ENCODE results near the gene DAND5. TPM values are rescaled to one million over a fixed set of nuclear protein-coding genes. Genes with fewer than 3 reads are reported as not detected.

Gene DAND5
- total and polyA plus RNA-seq, 9 of the 15 experiments (the other 6 are each of a cell fraction or from before 2014, with no cell fraction given) = 0.22 to 0.83 (median 0.60) TPM

DNA sequence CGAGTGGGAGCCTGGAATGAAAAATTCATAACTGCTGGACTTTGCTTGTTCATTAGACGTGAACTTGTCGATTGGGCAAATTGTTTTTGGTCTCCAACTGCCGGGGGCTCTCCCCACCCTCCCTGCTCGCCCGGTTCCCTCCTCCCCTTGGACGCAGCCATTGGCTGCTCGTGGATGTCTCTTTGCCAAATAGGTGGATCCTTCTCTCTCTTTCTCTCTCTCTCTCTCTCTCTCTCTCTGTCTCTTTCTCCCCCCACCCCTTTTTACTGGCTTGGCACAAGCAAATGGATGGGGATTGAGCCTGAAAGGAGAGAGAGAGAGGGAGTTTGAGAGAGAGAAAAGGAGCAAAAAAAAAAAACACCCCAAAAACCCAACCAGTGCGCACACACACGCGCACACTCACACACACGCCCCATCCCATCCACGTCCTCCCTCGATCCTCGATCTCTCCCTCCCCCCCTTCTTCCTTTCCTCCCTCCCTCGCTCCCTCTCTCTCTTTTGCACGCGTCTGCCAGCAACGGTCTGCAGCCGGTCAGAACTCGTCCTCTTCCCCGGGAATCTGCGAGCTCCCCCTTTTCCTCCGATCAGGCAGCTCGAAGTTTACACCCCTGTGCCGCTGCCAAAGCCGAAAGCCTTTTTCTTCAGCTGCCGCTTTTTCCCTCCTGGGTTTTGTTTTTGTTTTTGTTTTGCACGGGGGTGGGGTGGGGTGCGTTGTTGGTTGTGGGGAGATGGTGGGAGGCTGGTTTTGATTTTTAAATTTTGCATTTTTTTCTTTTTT lies 53.7 kb downstream of the DAND5 start:
- ATAC-seq (peak; percentile 79), DNase-seq (ENCODE audit: extremely low read depth in 1 of 4, low spot score in 3 of 4) (peak; percentile 68 to 76 (median 72)), FAIRE-seq (peak; percentile 76)
- Histone ChIP-seq H2AFZ (ENCODE audit: low read depth, low read length) (peak overlapping the region; percentile 80), H3K27ac (ENCODE audit: extremely low read depth, low read depth, low read length) (peak overlapping the region; percentile 62), H3K4me3 (peak overlapping the region; percentile 41), H3K9me1 (ENCODE audit: control insufficient read depth, insufficient read depth, low read length) (no peaks in the 10 kb centered on the region), H4K20me1 (replicated peaks; ENCODE audit: control insufficient read depth, insufficient read depth, low read length) (no peaks in the 10 kb centered on the region), H3K36me3 (ENCODE audit: control insufficient read depth, insufficient read depth, low read length) (peaks cover 33% of the 10 kb centered on the region; the same call in 1 of the 3 replicates), H3K79me2 (ENCODE audit: control insufficient read depth, insufficient read depth, low read length) (peaks cover 60% of the 10 kb centered on the region), H3K4me1 (replicated peaks in 1 of 2; ENCODE audit: control insufficient read depth in 2 of 2, insufficient read depth in 2 of 2, low read length in 2 of 2) (peaks cover 22 to 40% of the 10 kb centered on the region in 2 experiments; a peak in 4 of 5 replicates), H3K9me3 (replicated peaks; ENCODE audit: control insufficient read depth, insufficient read depth, low read depth, low read length) (no peaks in the 10 kb centered on the region), H3K27me3 (ENCODE audit: control insufficient read depth in 2 of 2, insufficient read depth in 2 of 2, low read length in 2 of 2) (no peaks in the 10 kb centered on the region), H3K4me2 (ENCODE audit: insufficient read depth, low read length) (peak overlapping the region; percentile 63), H3K9ac (ENCODE audit: insufficient read depth in 1 of 2, low read depth in 2 of 2, low read length in 2 of 2) (peak overlapping the region; percentile 50 to 89; a peak in 3 of 4 replicates)
- in situ Hi-C loops (cut with MboI) = no loop called here
- ChIA-PET CTCF (ENCODE audit: low intra/inter-chr PET ratio) (interaction anchor here (0.7 kb wide), 1 partner anchor 1132 kb away, joined by 3 read pairs; no protein-coding TSS in a partner anchor), POLR2A (interaction anchor here (0.7 to 2.3 kb wide), 4 partner anchors 7 to 19 kb away, joined by 3 to 10 read pairs (median 4); no protein-coding TSS in a partner anchor)
- 29% methylated on average over 18 of the region's 30 CpGs for WGBS (ENCODE audit: insufficient coverage, low coverage, missing lambda C conversion rate)
- intact Hi-C loops (cut with micrococcal nuclease) = no loop called here
- BruUV-seq (replicated peaks) = no TSS peak
- TF ChIP-seq ZNF217 (CRISPR knock-in tag; IDR thresholded peaks at IDR 0.05) (no peak), TCF7L2 (IDR thresholded peaks at IDR 0.05; ENCODE audit: low read depth, low read length) (no peak), NR1H2 (CRISPR knock-in tag; IDR thresholded peaks at IDR 0.05) (no peak), SMC3 (conservative IDR thresholded peaks at IDR 0.05; ENCODE audit: insufficient read depth, low read depth, low read length) (no peak), NFIX (CRISPR knock-in tag; IDR thresholded peaks at IDR 0.05; ENCODE audit: low read depth) (no peak), NFYB (IDR thresholded peaks at IDR 0.05; ENCODE audit: extremely low read depth, insufficient read length) (no peak), SMARCA4 (IDR thresholded peaks at IDR 0.05) (peak; percentile 53; the same call in 1 of the 2 replicates), ZBTB8A (IDR thresholded peaks at IDR 0.05; ENCODE audit: partially characterized antibody) (no peak), ZNF436 (CRISPR knock-in tag; IDR thresholded peaks at IDR 0.05) (no peak), JUNB (CRISPR knock-in tag; conservative IDR thresholded peaks at IDR 0.05) (no peak), ELF4 (CRISPR knock-in tag; IDR thresholded peaks at IDR 0.05) (0 out of 2 replicates have a peak, but pooled peaks have one; percentile 30), MCM2 (IDR thresholded peaks at IDR 0.05; ENCODE audit: low read depth) (no peak), ZNF23 (CRISPR knock-in tag; IDR thresholded peaks at IDR 0.05) (no peak), SAFB (IDR thresholded peaks at IDR 0.05; ENCODE audit: borderline replicate concordance, low read depth, low read length) (no peak)
- TF ChIP-seq, protein P1, sequence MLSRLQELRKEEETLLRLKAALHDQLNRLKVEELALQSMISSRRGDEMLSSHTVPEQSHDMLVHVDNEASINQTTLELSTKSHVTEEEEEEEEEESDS (CRISPR knock-in tag; IDR thresholded peaks at IDR 0.05) = no peak
- TF ChIP-seq, protein P2, sequence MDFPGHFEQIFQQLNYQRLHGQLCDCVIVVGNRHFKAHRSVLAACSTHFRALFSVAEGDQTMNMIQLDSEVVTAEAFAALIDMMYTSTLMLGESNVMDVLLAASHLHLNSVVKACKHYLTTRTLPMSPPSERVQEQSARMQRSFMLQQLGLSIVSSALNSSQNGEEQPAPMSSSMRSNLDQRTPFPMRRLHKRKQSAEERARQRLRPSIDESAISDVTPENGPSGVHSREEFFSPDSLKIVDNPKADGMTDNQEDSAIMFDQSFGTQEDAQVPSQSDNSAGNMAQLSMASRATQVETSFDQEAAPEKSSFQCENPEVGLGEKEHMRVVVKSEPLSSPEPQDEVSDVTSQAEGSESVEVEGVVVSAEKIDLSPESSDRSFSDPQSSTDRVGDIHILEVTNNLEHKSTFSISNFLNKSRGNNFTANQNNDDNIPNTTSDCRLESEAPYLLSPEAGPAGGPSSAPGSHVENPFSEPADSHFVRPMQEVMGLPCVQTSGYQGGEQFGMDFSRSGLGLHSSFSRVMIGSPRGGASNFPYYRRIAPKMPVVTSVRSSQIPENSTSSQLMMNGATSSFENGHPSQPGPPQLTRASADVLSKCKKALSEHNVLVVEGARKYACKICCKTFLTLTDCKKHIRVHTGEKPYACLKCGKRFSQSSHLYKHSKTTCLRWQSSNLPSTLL (IDR thresholded peaks at IDR 0.05) = peak; percentile 70
- TF ChIP-seq, protein P3, sequence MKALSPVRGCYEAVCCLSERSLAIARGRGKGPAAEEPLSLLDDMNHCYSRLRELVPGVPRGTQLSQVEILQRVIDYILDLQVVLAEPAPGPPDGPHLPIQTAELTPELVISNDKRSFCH (CRISPR knock-in tag; IDR thresholded peaks at IDR 0.05) = no peak
- TF ChIP-seq, protein P3 (tag; IDR thresholded peaks at IDR 0.05) = no peak
- TF ChIP-seq, protein P4, sequence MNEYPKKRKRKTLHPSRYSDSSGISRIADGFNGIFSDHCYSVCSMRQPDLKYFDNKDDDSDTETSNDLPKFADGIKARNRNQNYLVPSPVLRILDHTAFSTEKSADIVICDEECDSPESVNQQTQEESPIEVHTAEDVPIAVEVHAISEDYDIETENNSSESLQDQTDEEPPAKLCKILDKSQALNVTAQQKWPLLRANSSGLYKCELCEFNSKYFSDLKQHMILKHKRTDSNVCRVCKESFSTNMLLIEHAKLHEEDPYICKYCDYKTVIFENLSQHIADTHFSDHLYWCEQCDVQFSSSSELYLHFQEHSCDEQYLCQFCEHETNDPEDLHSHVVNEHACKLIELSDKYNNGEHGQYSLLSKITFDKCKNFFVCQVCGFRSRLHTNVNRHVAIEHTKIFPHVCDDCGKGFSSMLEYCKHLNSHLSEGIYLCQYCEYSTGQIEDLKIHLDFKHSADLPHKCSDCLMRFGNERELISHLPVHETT (CRISPR knock-in tag; conservative IDR thresholded peaks at IDR 0.05 in 1 of 2, IDR thresholded peaks at IDR 0.05 in 1 of 2) = no peak

Measured in K562 (cell line).